Bone marrow (tissue), 2 donors: ENCODE data around the gene NRG2.

ENCODE experiments used
- DNase-seq, 2 donors: peaks; one replicate each; lab custom pipeline; 2025; lab: John Stamatoyannopoulos, UW

NRG2 gene

DNA sequence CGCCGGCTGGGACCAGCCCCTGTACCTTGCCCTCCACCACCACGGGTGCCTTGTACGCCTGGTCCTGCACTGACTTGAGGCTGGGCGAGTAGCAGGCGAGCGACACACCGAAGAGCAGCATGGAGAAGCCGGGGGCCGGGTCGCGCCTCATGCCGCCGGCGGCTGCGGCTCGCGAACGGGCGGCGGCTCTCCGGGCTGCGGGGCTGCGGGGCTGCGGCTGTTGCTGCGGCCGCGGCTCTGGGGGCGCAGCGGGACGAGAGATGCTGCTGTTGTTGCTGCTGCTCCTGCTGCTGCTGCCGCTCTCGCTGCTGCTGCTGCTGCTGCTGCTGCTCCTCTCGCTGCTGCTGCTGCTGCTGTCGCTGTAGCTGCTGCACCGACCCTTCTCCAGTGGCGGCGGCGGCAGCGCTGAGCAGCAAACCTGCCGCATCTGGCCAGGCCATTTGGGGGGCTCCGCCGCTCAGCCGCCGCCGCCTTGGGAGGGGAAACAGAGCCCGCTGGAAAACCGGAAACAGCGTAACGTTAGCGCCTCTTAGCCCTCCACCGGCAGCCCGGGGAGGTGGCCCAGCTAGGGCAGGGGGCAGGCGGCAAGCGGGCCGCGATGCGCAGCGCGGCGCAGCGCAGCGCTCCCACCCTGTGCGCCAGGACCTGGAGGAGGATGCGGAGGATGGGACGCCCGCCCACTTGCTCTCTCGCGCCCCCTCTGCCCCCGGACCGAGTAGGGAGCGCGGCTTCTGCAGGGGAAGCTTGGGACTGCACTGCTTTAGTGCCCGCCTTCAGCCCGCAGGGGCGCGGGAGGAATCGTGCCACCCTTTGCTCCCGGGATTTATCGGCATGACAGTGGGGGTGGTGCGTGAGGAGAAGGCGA lies at the start of gene NRG2:
Gene NRG2, minus strand, starts transcription at position 657 of the 865 bp plus-strand sequence.
- DNase-seq = peak in 1 of 2 donors; percentile 24

GRCh38 chr5:140090251-140090650 lies 47.2 kb upstream of the NRG2 start:
- no peak for DNase-seq

DNA sequence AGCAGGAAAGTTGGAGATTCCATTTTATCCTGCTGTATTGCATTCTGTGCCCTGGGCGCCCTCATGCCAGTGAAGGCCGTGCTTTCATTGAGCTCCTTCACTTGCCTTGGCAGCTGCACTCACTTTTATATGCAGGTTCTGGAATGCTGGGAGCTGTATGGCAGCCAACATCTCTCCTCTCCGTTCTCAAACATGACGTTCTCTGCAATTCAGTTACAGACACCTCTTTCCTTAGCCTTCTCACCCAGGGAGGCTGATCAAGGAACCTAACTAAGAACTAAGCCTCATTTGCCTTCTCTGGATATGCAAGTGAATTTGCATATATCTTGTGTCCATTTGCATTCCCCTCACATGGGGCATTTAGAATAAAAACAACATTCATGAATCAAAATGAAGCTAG lies 41.4 kb upstream of the NRG2 start:
- no peak for DNase-seq

GRCh38 chr5:140083650-140084049 lies 40.6 kb upstream of the NRG2 start:
- DNase-seq = no peak

DNA sequence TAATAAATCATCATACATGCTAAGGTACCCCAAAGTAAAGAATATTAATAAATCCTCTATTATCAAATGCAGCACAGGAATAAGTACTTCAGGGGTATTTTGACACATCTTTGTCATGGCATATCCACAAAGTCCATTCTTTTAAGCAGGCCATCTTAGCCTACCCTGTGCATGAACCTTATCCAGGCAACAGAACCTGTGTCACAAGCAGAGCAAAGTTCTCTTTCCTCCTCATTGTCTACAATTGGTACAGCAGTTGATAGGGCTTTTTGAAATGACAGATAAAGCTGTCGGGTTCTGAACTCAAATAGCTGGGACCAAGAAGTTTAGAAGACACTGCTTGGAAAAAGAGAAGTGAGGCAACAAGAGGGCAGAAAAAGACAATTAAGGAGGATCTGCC lies 40.0 kb upstream of the NRG2 start:
- DNase-seq = no peak

DNA sequence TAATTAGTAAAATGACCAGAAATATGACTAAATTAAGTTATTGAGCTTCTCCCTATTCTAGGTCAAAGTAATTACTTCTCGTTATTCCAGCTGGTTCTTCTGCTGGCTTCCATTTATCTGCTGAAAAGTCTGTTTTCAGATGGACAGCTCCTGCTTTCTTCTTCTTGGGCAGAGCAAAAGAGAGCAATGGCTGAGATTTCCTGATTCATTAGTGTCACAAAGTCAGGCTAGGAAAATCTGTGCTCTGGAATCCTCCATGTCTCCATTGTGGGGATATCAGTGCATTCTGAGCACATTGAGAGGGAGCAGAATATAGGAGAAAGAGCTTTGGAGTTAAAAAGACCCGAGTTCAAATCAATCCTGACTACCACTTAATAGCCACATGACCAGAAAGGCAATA lies 33.7 kb upstream of the NRG2 start:
- no peak for DNase-seq

DNA sequence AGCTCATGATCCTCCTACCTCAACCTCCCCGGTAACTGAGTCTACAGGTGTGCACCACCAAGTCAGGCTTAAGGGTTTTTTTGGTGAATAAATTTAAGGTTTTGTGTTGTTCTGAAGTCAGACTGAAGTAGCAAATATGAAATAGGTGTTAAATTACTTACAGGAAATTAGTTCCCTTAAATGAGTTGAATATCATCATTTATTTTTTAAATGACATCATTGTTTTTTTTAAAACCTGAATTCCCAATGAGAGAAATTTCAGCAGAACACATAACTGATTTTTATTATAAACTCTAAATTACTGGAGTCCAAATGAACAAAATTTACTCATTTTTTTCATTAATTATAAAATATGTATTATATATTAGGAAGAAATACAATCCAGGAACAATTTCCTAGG lies 33.0 kb upstream of the NRG2 start:
- no peak for DNase-seq

DNA sequence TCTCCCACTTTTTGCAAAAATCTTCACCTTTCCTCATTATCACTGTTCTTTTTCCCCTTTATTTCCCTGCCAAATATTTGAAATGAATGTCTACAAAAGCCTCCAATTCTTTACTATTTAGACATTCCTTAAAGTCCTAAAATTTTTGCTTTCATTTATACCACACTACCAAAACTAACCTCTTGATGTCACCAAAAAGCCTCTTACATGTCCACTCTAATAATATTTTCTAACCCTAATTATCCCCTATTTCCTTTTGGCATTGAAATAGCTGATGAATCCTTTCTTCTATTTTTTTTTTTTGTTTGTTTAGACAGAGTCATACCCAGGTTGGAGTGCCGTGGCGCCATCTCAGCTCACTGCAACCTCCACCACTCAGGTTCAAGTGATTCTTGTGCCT lies 32.3 kb upstream of the NRG2 start:
- DNase-seq = no peak

DNA sequence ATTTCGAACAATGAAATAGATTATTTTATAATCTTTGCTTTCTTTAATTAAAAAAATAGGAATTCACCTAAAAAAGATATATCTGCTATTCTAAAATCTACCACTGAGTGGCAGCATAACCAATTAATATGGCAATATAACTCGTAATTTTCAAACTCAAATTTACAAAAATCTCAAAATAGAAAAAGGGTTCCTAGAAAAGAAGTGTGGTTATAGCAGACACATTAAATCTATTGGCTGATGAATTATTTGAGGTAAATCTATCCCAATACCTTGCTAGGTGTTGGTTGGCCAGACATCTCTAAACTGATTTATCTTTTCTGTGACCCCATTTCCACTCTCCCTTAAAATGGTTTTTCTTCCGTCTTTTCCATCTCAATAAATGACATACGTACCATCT lies 30.2 kb upstream of the NRG2 start:
- no peak for DNase-seq

DNA sequence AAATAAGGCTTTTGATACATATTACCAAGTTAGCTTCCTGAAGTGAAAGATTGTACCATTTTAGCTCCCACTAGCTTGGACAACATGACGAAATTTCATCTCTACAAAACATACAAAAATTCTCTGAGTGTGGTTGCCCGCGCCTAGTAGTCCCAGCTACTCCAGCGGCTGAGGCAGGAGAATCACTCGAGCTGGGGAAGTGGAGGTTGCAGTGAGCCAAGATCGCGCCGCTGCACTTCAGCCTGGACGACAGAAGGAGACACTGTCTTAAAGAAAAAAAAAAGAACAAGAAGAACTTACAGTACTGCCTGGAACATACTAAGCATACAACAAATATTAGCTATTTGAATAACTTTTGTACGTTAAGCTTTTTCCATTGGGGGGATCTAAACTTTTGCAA lies 29.7 kb upstream of the NRG2 start:
- no peak for DNase-seq

GRCh38 chr5:140060816-140061215 lies 17.7 kb upstream of the NRG2 start:
- DNase-seq = no peak

DNA sequence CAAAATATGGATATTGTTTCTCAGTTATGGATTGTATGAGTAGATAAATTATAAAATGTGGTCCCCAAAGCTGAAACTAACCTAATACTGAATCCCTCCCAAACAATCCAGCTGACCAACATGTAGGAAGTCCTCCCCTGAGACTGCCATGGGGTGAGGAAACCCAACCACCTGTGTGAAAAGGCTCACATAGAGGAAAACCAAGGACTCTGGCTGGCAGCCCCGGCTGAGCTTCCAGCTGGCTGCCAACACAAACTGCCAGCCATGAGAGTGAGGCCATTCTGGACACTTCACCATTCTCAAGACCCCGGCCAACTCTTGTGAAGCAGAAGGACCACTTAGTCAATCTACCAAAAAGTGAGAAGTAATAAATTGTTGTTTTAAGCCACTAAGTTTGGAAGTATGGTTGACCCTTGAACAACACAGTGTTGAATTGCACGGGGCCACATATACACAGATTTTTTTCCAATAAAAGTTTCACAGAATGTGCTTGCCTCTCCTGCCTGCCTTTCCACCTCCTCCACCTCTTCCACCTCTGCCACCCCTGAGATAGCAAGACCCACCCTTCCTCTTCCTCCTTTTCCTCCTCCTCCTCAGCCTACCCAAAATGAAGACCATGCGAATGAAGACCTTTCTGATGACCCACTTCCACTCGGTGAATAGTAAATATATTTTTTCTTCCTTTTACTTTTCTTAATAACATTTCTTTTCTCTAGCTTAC lies 15.3 kb upstream of the NRG2 start:
- no peak for DNase-seq

DNA sequence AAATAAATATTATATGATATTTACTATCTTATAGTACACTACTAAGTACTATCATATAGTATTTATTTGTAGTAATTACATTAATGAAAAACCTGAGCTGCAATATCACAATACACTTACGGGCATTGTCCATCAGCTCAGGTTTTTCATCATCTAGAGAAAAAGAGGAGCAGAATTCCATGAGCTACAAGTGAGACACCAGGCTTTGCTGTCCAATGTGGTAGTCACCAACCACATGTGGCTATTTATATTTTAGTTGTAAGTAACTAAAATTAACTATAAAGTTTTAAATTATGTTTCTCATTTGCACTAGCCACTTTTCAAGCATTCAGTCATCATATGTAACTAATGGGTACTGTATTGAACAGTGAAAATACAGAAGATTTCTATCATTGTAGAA lies 13.8 kb upstream of the NRG2 start:
- no peak for DNase-seq

GRCh38 chr5:140055152-140055551 lies 12.1 kb upstream of the NRG2 start:
- no peak for DNase-seq

DNA sequence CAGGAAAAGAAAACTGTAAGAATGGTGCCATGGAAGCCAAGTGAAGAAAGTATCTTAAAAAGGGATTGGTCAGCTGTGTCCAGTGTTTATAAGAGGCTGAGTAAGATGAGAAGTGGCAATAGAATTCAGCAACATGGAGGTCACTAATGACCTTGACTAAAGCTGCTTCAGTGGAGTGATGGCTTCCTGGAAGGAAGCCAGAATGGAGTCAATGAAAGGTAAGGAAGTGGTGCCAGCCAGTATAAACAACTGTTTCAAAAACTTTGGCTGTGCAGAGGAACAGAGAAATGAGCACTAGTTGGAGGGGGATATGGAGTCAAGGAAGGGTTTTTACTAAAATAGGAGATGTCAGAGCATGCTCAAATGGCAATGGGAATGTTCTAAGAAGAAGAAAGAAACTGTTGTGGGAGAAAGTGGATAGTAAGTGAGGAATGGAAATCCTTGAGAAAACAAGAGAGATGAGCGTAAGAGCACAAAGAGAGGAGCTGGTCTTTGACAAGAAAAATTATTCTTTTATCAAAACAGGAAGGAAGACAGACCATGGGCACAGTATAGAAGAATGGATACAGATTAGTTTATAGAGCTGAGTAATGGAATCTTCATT lies 11.1 kb upstream of the NRG2 start:
- DNase-seq = no peak

DNA sequence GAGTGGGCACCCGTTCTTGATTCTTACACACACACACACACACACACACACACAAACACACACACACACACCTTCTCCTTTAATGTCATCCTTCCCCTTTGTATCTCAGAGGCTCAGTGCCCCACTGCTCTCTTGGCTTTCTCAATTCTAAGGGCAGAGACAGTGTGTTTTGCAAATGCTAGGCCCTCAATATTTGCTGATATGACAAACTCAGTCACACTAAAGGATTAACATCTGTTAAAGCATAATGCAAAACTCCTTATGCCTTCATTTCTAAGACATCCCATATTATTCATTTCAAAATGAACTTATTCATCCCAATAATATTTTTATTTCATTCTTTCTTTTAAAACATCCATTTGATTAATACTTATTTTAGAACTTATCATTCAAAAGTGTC lies 8.9 kb upstream of the NRG2 start:
- no peak for DNase-seq

DNA sequence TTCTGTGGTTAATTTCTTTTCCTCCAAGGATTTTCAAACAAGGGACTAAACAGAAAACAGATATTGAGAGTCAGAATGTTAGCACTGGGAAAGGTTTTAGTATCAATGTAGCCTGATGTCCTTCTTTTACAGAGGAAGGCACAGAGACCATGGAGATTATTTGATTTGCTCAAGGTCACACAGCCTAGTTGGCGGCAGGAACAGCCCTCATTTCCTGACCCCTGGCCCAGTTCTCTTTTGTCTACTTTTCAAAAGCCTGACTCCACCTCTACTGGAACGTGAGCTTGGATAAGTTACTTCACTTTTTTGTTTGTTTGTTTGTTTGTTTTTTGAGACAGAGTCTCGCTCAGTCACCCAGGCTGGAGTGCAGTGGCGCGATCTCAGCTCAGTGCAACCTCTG lies 6.6 kb upstream of the NRG2 start:
- no peak for DNase-seq

GRCh38 chr5:140049205-140049604 lies 6.1 kb upstream of the NRG2 start:
- no peak for DNase-seq

DNA sequence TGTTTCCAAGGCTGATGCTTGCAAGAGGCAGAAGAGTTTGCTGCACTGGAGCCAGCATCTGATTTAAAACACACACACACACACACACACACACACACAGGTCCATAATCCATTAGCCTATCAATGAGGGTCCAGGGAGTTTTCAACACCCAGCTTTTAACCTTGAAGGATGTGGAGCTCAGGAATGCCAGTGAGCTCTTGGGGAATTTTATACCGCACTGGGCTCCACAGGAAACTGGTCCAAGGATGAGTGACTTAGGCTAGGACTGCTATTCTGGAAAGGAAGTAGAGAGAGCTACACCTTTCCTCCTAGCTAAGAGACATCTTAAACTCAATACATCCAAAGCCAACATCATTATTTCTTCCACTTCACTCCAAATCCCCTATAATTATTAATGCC lies 942 bp upstream of the NRG2 start:
- DNase-seq = no peak

- no peak for DNase-seq
Observed at GRCh38 chr5:140043508-140043872, 391 bp upstream of the NRG2 start.

DNA sequence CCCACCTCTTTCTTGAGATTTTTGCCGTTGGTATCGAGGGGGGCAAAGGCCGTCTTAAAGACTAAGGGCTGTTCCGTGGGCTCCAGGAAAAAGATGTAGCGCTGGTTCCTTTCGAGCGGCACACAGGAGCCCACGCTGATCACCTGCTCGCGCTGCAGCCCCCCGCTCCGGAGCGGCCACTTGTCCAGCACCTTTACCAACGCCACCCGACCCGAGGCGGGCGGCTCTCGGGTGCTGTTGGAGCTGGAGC lies 781 bp downstream of the NRG2 start:
- DNase-seq = no peak

GRCh38 chr5:140041492-140042392 lies 1.4 kb downstream of the NRG2 start:
- DNase-seq = no peak

GRCh38 chr5:140041099-140041491 lies 2.0 kb downstream of the NRG2 start:
- DNase-seq = no peak
